Measurements from ENCODE around the gene NF2.

Gene NF2

DNA sequence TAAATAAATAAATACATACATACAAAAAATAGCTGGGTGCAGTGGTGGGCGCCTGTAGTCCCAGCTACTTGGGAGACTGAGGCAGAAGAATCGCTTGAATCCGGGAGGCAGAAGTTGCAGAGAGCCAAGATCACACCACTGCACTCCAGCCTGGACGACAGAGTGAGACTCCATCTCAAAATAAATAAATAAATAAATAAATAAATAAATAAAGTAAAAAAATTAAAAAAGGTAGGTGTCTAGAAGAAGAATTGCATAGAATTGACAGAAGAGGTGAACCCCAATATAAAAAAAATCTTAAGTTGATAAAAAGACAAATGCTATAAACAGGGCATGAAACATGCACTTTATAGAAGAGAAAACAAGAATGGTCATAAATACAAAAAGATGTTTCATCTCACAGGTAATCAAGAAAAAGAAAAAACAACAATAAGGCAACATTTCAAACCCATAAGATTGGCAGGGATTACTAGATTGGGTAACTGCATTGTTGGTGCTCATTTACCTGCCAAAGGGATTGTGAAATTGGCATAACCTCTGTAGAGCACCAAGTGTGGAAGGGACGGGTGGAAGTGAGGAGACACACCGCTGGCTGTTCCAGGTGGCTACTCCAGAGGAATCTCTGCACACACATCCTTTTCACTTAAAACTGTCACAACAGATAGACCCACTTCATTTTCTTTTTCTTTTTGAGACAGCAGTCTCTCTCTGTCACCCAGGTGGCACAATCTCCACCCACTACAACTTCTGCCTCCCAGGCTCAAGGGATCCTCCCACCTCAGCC is 44.7 kb downstream of the NF2 start:
- no peak overlapping the region for H3K27ac ChIP-seq (ENCODE audit: low read length)

GRCh38 chr22:29650370-29650769 is 46.9 kb downstream of the NF2 start:
- Histone ChIP-seq H3K36me3 (ENCODE audit: control insufficient read depth in 1 of 2, insufficient read depth in 2 of 2, low read length in 2 of 2) (peaks cover 15 to 19% of the 10 kb centered on the region in 2 donors), H3K27me3 (ENCODE audit: low read depth, low read length) (no peaks in the 10 kb centered on the region), H3K9me3 (ENCODE audit: control insufficient read depth in 1 of 2, low read length in 2 of 2) (no peaks in the 10 kb centered on the region), H3K4me3 (ENCODE audit: low read depth in 1 of 2, low read length in 2 of 2) (no peak overlapping the region), H3K27ac (ENCODE audit: low read length) (no peak overlapping the region), H3K4me1 (ENCODE audit: control insufficient read depth in 1 of 2, insufficient read depth in 2 of 2, low read length in 2 of 2) (no peaks in the 10 kb centered on the region)

More for the DNA sequence above, 44.7 kb downstream of the NF2 start:
- peaks cover 14 to 19% of the 10 kb centered on the region in 2 donors for H3K36me3 ChIP-seq (ENCODE audit: control insufficient read depth in 1 of 2, insufficient read depth in 2 of 2, low read length in 2 of 2)
- H3K27me3 ChIP-seq (ENCODE audit: low read depth, low read length), result no peaks in the 10 kb centered on the region
- H3K4me3 ChIP-seq (ENCODE audit: low read depth in 1 of 2, low read length in 2 of 2), result no peak overlapping the region
- H3K9me3 ChIP-seq (ENCODE audit: control insufficient read depth in 1 of 2, low read length in 2 of 2), result no peaks in the 10 kb centered on the region
- no peaks in the 10 kb centered on the region for H3K4me1 ChIP-seq (ENCODE audit: control insufficient read depth in 1 of 2, insufficient read depth in 2 of 2, low read length in 2 of 2)

DNA sequence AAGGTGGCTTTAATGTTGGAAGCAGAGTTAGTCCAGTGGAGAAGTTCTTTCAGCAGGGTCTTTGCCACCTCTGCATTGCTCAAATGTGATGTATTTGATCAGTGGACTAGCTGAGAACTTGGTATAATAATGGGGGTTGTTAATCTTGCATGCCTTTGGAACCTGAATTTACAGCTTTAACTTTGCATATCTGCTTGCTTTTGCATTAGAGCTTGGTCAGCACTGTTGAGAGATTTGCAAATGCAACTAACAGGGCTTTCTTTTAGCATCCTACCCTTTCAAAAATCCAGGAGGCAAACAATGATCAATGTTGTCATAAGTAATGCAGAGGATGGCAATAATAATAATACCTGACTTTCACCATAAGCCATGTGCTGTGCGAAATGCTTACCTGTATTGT is 48.2 kb downstream of the NF2 start:
- Histone ChIP-seq H3K4me1 (ENCODE audit: control insufficient read depth in 1 of 2, insufficient read depth in 2 of 2, low read length in 2 of 2) (no peaks in the 10 kb centered on the region), H3K9me3 (ENCODE audit: control insufficient read depth in 1 of 2, low read length in 2 of 2) (no peaks in the 10 kb centered on the region), H3K36me3 (ENCODE audit: control insufficient read depth in 1 of 2, insufficient read depth in 2 of 2, low read length in 2 of 2) (peaks cover 5 to 15% of the 10 kb centered on the region in 2 donors), H3K4me3 (ENCODE audit: low read depth in 1 of 2, low read length in 2 of 2) (no peak overlapping the region), H3K27ac (ENCODE audit: low read length) (no peak overlapping the region), H3K27me3 (ENCODE audit: low read depth, low read length) (no peaks in the 10 kb centered on the region)

DNA sequence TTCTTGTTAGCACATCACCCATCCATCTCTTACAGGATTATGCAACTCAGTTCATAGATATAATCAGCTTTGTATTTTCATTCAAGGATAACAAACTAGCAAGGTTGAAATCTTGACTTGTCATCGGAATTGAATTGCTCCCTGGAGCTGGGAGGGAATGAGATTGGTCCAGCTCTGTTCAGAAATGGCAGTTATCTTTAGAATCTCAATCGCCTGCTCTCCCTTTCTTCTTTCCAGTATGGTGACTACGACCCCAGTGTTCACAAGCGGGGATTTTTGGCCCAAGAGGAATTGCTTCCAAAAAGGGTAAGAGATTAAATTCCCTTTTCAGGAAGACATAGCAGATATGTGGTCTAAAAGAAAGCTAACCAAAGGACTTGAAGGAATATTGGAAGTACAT is 51.0 kb downstream of the NF2 start:
- no peak overlapping the region for H3K4me3 ChIP-seq (ENCODE audit: low read depth in 1 of 2, low read length in 2 of 2)
- H3K36me3 ChIP-seq (ENCODE audit: control insufficient read depth in 1 of 2, insufficient read depth in 2 of 2, low read length in 2 of 2), result peaks cover 10 to 23% of the 10 kb centered on the region in 2 donors
- H3K27ac ChIP-seq (ENCODE audit: low read length), result no peak overlapping the region
- no peaks in the 10 kb centered on the region for H3K27me3 ChIP-seq (ENCODE audit: low read depth, low read length)
- no peaks in the 10 kb centered on the region for H3K4me1 ChIP-seq (ENCODE audit: control insufficient read depth in 1 of 2, insufficient read depth in 2 of 2, low read length in 2 of 2)
- H3K9me3 ChIP-seq (ENCODE audit: control insufficient read depth in 1 of 2, low read length in 2 of 2), result no peaks in the 10 kb centered on the region

DNA sequence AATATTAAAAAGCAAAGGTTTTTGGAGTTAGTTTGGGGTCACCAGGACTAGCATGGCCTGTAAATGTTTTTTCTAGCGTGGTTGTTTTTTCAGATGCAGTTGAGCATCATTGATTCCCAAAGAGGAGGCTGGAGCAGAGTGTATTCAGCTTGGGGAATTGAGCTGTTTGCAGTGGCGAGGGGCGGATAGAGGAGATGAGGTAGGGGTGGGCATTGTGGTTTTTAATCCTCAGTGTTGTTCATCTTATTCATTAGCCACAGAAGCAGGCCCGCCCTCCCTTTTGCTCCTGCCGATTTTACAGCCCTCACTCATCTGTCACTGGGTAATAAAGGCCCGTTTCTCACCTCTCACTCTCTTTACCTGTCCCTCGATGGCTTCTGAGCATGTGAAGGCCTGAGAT is 51.4 kb downstream of the NF2 start:
- Histone ChIP-seq H3K27ac (ENCODE audit: low read length) (no peak overlapping the region), H3K27me3 (ENCODE audit: low read depth, low read length) (no peaks in the 10 kb centered on the region), H3K9me3 (ENCODE audit: control insufficient read depth in 1 of 2, low read length in 2 of 2) (no peaks in the 10 kb centered on the region), H3K36me3 (ENCODE audit: control insufficient read depth in 1 of 2, insufficient read depth in 2 of 2, low read length in 2 of 2) (peaks cover 11 to 28% of the 10 kb centered on the region in 2 donors), H3K4me1 (ENCODE audit: control insufficient read depth in 1 of 2, insufficient read depth in 2 of 2, low read length in 2 of 2) (no peaks in the 10 kb centered on the region), H3K4me3 (ENCODE audit: low read depth in 1 of 2, low read length in 2 of 2) (no peak overlapping the region)

GRCh38 chr22:29658176-29658575 is 54.7 kb downstream of the NF2 start:
- Histone ChIP-seq H3K27ac (ENCODE audit: low read length) (no peak overlapping the region), H3K27me3 (ENCODE audit: low read depth, low read length) (no peaks in the 10 kb centered on the region), H3K36me3 (ENCODE audit: control insufficient read depth in 1 of 2, insufficient read depth in 2 of 2, low read length in 2 of 2) (peaks cover 18 to 44% of the 10 kb centered on the region in 2 donors)

DNA sequence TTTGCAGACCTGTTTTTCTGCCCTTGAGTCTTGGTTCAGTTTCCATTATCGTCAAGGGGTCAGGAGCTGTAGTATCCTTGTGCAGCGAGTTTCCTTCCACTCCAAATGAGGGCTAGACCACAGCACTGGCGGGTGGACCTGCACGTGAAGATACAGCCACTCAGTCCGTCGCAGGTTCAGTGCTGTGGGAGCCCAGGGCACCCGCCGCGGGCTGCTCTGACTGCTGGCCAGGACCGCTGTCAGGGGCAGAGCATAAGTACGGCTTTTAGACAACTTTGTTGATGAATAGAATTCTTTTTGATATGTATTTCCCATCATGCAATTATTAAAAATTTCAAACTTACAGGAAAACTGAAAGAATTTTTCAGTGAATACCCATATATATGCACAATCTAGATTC is 56.6 kb downstream of the NF2 start:
- Histone ChIP-seq H3K4me1 (ENCODE audit: control insufficient read depth in 1 of 2, insufficient read depth in 2 of 2, low read length in 2 of 2) (no peaks in the 10 kb centered on the region), H3K27me3 (ENCODE audit: low read depth, low read length) (no peaks in the 10 kb centered on the region), H3K4me3 (ENCODE audit: low read depth in 1 of 2, low read length in 2 of 2) (no peak overlapping the region), H3K27ac (ENCODE audit: low read length) (no peak overlapping the region), H3K9me3 (ENCODE audit: control insufficient read depth in 1 of 2, low read length in 2 of 2) (no peaks in the 10 kb centered on the region), H3K36me3 (ENCODE audit: control insufficient read depth in 1 of 2, insufficient read depth in 2 of 2, low read length in 2 of 2) (peaks cover 26 to 58% of the 10 kb centered on the region in 2 donors)

More at GRCh38 chr22:29658176-29658575, 54.7 kb downstream of the NF2 start:
- Histone ChIP-seq H3K4me1 (ENCODE audit: control insufficient read depth in 1 of 2, insufficient read depth in 2 of 2, low read length in 2 of 2) (no peaks in the 10 kb centered on the region), H3K9me3 (ENCODE audit: control insufficient read depth in 1 of 2, low read length in 2 of 2) (no peaks in the 10 kb centered on the region), H3K4me3 (ENCODE audit: low read depth in 1 of 2, low read length in 2 of 2) (no peak overlapping the region)

DNA sequence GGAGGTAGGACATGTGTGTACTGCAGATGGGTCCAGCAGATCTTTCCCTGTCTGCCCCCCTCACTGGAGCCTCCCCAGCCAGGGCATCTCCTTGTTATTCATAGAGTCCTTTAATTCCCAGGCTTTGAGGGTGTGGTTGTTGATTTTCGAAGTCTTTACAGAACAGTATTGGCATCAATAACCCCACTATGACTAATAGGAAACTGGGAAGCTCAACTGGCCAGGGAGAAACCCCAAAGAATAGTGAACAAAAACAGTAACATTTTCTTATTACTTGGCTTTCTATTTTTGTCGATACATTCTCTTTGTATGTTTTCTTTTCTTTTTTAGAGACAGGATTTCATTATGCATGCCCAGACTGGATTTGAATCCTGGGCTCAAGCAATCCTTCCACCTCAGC is 57.9 kb downstream of the NF2 start:
- peaks cover 26 to 64% of the 10 kb centered on the region in 2 donors for H3K36me3 ChIP-seq (ENCODE audit: control insufficient read depth in 1 of 2, insufficient read depth in 2 of 2, low read length in 2 of 2)
- no peak overlapping the region for H3K27ac ChIP-seq (ENCODE audit: low read length)
- no peaks in the 10 kb centered on the region for H3K4me1 ChIP-seq (ENCODE audit: control insufficient read depth in 1 of 2, insufficient read depth in 2 of 2, low read length in 2 of 2)
- H3K27me3 ChIP-seq (ENCODE audit: low read depth, low read length), result no peaks in the 10 kb centered on the region
- H3K9me3 ChIP-seq (ENCODE audit: control insufficient read depth in 1 of 2, low read length in 2 of 2), result no peaks in the 10 kb centered on the region
- H3K4me3 ChIP-seq (ENCODE audit: low read depth in 1 of 2, low read length in 2 of 2), result no peak overlapping the region

DNA sequence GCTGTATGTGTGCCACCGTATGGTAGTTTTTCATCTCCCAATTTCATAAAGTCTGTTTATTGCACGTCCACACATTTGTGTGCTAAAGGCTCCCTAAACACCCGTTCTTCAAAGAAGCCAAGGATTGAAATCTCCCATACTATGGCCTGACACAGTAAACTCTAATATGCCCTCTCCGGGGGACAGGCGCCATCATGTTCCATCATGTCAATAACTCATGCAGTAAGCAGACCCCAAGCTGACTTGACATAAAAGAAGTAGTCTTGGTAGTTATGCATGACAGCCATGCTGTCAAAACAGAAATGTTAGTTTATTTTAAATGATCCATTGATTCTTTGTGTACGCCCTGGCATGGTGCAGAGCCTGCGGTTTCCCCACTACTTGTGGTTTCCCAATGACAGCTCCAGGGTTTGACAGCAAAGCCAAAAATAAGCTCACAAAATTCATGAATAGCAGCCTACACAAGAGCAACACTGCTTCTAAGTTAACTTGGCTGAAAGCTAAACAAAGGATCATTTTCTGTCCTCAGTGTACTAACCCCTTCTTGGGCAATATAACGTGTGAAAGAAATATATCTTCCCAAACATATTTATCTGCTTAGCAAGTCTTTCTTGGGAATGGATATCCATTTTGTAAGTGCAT is 59.9 kb downstream of the NF2 start:
- H3K27me3 ChIP-seq (ENCODE audit: low read depth, low read length), result no peaks in the 10 kb centered on the region
- H3K36me3 ChIP-seq (ENCODE audit: control insufficient read depth in 1 of 2, insufficient read depth in 2 of 2, low read length in 2 of 2), result peaks cover 24 to 60% of the 10 kb centered on the region in 2 donors
- H3K27ac ChIP-seq (ENCODE audit: low read length), result no peak overlapping the region
- H3K4me1 ChIP-seq (ENCODE audit: control insufficient read depth in 1 of 2, insufficient read depth in 2 of 2, low read length in 2 of 2), result no peaks in the 10 kb centered on the region
- no peaks in the 10 kb centered on the region for H3K9me3 ChIP-seq (ENCODE audit: control insufficient read depth in 1 of 2, low read length in 2 of 2)
- H3K4me3 ChIP-seq (ENCODE audit: low read depth in 1 of 2, low read length in 2 of 2), result no peak overlapping the region

DNA sequence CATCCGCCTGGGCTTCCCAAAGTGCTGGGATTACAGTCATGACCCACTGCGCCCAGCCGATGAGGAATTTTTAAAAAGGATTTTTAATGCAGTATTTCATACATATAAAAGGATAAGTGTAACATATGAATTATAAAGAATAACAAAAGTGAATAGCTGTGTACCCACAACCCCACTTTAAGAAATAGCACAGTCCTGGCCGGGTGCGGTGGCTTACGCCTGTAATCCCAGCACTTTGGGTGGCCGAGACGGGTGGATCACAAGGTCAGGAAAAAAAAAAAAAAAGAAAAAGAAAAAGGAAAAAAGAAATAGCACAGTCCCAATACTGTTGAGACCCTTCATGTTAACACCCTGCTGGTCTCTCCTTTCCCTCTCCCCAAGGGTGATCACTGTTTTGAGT is 62.1 kb downstream of the NF2 start:
- Histone ChIP-seq H3K36me3 (ENCODE audit: control insufficient read depth in 1 of 2, insufficient read depth in 2 of 2, low read length in 2 of 2) (peaks cover 27 to 54% of the 10 kb centered on the region in 2 donors), H3K4me1 (ENCODE audit: control insufficient read depth in 1 of 2, insufficient read depth in 2 of 2, low read length in 2 of 2) (no peaks in the 10 kb centered on the region), H3K27ac (ENCODE audit: low read length) (no peak overlapping the region), H3K27me3 (ENCODE audit: low read depth, low read length) (no peaks in the 10 kb centered on the region), H3K4me3 (ENCODE audit: low read depth in 1 of 2, low read length in 2 of 2) (no peak overlapping the region), H3K9me3 (ENCODE audit: control insufficient read depth in 1 of 2, low read length in 2 of 2) (no peaks in the 10 kb centered on the region)

- H3K9me3 ChIP-seq (ENCODE audit: control insufficient read depth in 1 of 2, low read length in 2 of 2), result no peaks in the 10 kb centered on the region
- H3K27me3 ChIP-seq (ENCODE audit: low read depth, low read length), result no peaks in the 10 kb centered on the region
- no peaks in the 10 kb centered on the region for H3K4me1 ChIP-seq (ENCODE audit: control insufficient read depth in 1 of 2, insufficient read depth in 2 of 2, low read length in 2 of 2)
- no peak overlapping the region for H3K4me3 ChIP-seq (ENCODE audit: low read depth in 1 of 2, low read length in 2 of 2)
- no peak overlapping the region for H3K27ac ChIP-seq (ENCODE audit: low read length)
- H3K36me3 ChIP-seq (ENCODE audit: control insufficient read depth in 1 of 2, insufficient read depth in 2 of 2, low read length in 2 of 2), result peaks cover 42 to 61% of the 10 kb centered on the region in 2 donors
Observed at GRCh38 chr22:29668673-29669072, 65.2 kb downstream of the NF2 start.
